HG02623 (cell line): ENCODE results near the gene EPYC.
"Not testable (repeated sequence)": the region's sequence is repeated elsewhere in the genome, so short reads cannot be mapped to it uniquely, and the experiment has no call there.

ENCODE experiments used
- ATAC-seq: cut with Tn5 transposase; IDR thresholded peaks from one replicate; pipeline ENCODE4 v1.9.1; 2021; ENCODE audit warnings: moderate library complexity; ENCODE audit not compliant: unreplicated experiment

EPYC gene

GRCh38 chr12:90991952-90992465, 12.8 kb downstream of the EPYC start:
- no peak for ATAC-seq

GRCh38 chr12:90990611-90991010, 14.2 kb downstream of the EPYC start:
- ATAC-seq = no peak

GRCh38 chr12:90989686-90990111, 15.1 kb downstream of the EPYC start:
- ATAC-seq = no peak

- peak; percentile 60 for ATAC-seq
Measured at GRCh38 chr12:90987520-90987919, 17.3 kb downstream of the EPYC start.

- no peak for ATAC-seq
Measured at GRCh38 chr12:90987101-90987500, 17.7 kb downstream of the EPYC start.

GRCh38 chr12:90985331-90985730, 19.4 kb downstream of the EPYC start:
- not testable (repeated sequence) for ATAC-seq

- no peak for ATAC-seq
Measured at GRCh38 chr12:90984114-90984513, 20.7 kb downstream of the EPYC start.

GRCh38 chr12:90982170-90982569, 22.6 kb downstream of the EPYC start:
- no peak for ATAC-seq

- no peak for ATAC-seq
Measured at GRCh38 chr12:90979951-90980350, 24.8 kb downstream of the EPYC start.

GRCh38 chr12:90979019-90979418, 25.8 kb downstream of the EPYC start:
- no peak for ATAC-seq

GRCh38 chr12:90978117-90978770, 26.5 kb downstream of the EPYC start:
- ATAC-seq = peak; percentile 92

- ATAC-seq = no peak
Measured at GRCh38 chr12:90977224-90977623, 27.5 kb downstream of the EPYC start.

- no peak for ATAC-seq
Measured at GRCh38 chr12:90974286-90974685, 30.5 kb downstream of the EPYC start.

- ATAC-seq = no peak
Measured at GRCh38 chr12:90972226-90972625, 32.5 kb downstream of the EPYC start.

GRCh38 chr12:90970911-90971310, 33.9 kb downstream of the EPYC start:
- no peak for ATAC-seq

GRCh38 chr12:90970471-90970870, 34.3 kb downstream of the EPYC start:
- no peak for ATAC-seq

- ATAC-seq = no peak
Measured at GRCh38 chr12:90969851-90970250, 34.9 kb downstream of the EPYC start.

GRCh38 chr12:90969346-90969745, 35.4 kb downstream of the EPYC start:
- no peak for ATAC-seq

- no peak for ATAC-seq
Measured at GRCh38 chr12:90965204-90965603, 39.6 kb downstream of the EPYC start.

GRCh38 chr12:90964616-90965015, 40.2 kb downstream of the EPYC start:
- ATAC-seq = no peak

GRCh38 chr12:90963946-90964345, 40.8 kb downstream of the EPYC start:
- ATAC-seq = no peak

GRCh38 chr12:90961154-90961553, 43.6 kb downstream of the EPYC start:
- no peak for ATAC-seq

GRCh38 chr12:90959538-90960139, 45.1 kb downstream of the EPYC start:
- peak; percentile 82 for ATAC-seq
